Activated T-helper 1 cell treated with anti-CD3 and anti-CD28 coated beads, Interleukin-12 subunit alpha, Interleukin-12 subunit beta, Interleukin-2, Interleukin-4 antibody, amounts not matched to agents 30 ng/mL and 10 ng/mL and 1 ng/mL, durations not matched to agents 14 hours and 24 hours and 36 hours (primary cell): ENCODE results near the gene MAFF. TPM values are rescaled to one million over a fixed set of nuclear protein-coding genes. Genes with fewer than 3 reads are reported as not detected.

Experiments
- DNase-seq: peaks from one replicate; pipeline ENCODE4 v3.0.0; 2021; ENCODE audit warnings: low spot score
- H3K27ac Mint-ChIP-seq: one replicate; pipeline ENCODE4 v1.8.0; 2021; ENCODE audit warnings: mild to moderate bottlenecking, mixed read lengths
- H3K27me3 Mint-ChIP-seq: one replicate; pipeline ENCODE4 v1.8.0; 2022; ENCODE audit warnings: mild to moderate bottlenecking, moderate library complexity, mixed read lengths; ENCODE audit not compliant: insufficient read depth
- H3K36me3 Mint-ChIP-seq: one replicate; pipeline ENCODE4 v1.8.0; 2021; ENCODE audit warnings: low read depth, mixed read lengths
- H3K4me1 Mint-ChIP-seq: one replicate; pipeline ENCODE4 v1.8.0; 2021; ENCODE audit warnings: low read depth, mixed read lengths
- H3K4me3 Mint-ChIP-seq: one replicate; pipeline ENCODE4 v1.8.0; 2021; ENCODE audit warnings: mild to moderate bottlenecking, moderate library complexity, mixed read lengths
- H3K9me3 Mint-ChIP-seq: one replicate; pipeline ENCODE4 v1.8.0; 2021; ENCODE audit warnings: mixed read lengths
- intact Hi-C: fragments of 100-400 bp; cut with micrococcal nuclease; formaldehyde crosslinking; loops from one replicate; pipeline ENCODE4 v1.15.1; 2024
- total RNA-seq: library from RNA; stranded (reverse); gene quantifications from 2 replicates; pipeline ENCODE4 v1.2.3, GENCODE V29; 2022

Gene MAFF
- total RNA-seq, 1 donor from 2014 or later: 12.5 TPM

GRCh38 chr22:38239101-38239761 is 37.4 kb downstream of the MAFF start:
- DNase-seq: no peak
- peaks cover 15% of the 10 kb centered on the region for H3K36me3 Mint-ChIP-seq
- no peaks in the 10 kb centered on the region for H3K9me3 Mint-ChIP-seq
- intact Hi-C loops: no loop called here
- H3K4me3 Mint-ChIP-seq: no peak overlapping the region
- H3K27ac Mint-ChIP-seq: no peak overlapping the region
- no peaks in the 10 kb centered on the region for H3K4me1 Mint-ChIP-seq
- H3K27me3 Mint-ChIP-seq: no peaks in the 10 kb centered on the region

- intact Hi-C loops: no loop called here
- no peak for DNase-seq
- Mint-ChIP-seq H3K4me3 (no peak overlapping the region), H3K36me3 (peaks cover 12% of the 10 kb centered on the region), H3K9me3 (no peaks in the 10 kb centered on the region), H3K27me3 (no peaks in the 10 kb centered on the region), H3K4me1 (no peaks in the 10 kb centered on the region), H3K27ac (no peak overlapping the region)
These were observed 39.0 kb downstream of the MAFF start for GRCh38 chr22:38240734-38241252.

- H3K4me3 Mint-ChIP-seq: no peak overlapping the region
- intact Hi-C loops: no loop called here
- H3K4me1 Mint-ChIP-seq: no peaks in the 10 kb centered on the region
- no peak for DNase-seq
- no peaks in the 10 kb centered on the region for H3K9me3 Mint-ChIP-seq
- H3K27ac Mint-ChIP-seq: no peak overlapping the region
- peaks cover 9% of the 10 kb centered on the region for H3K36me3 Mint-ChIP-seq
- no peaks in the 10 kb centered on the region for H3K27me3 Mint-ChIP-seq
These were observed 41.4 kb downstream of the MAFF start for GRCh38 chr22:38243007-38243765.

- Mint-ChIP-seq H3K27me3 (no peaks in the 10 kb centered on the region), H3K27ac (no peak overlapping the region), H3K4me3 (no peak overlapping the region), H3K4me1 (no peaks in the 10 kb centered on the region), H3K9me3 (no peaks in the 10 kb centered on the region), H3K36me3 (peaks cover 9% of the 10 kb centered on the region)
- intact Hi-C loops: no loop called here
- no peak for DNase-seq
These were observed 42.3 kb downstream of the MAFF start for GRCh38 chr22:38244106-38244505.

GRCh38 chr22:38246046-38246658 is 44.4 kb downstream of the MAFF start:
- no peaks in the 10 kb centered on the region for H3K27me3 Mint-ChIP-seq
- peaks cover 4% of the 10 kb centered on the region for H3K36me3 Mint-ChIP-seq
- no peaks in the 10 kb centered on the region for H3K9me3 Mint-ChIP-seq
- intact Hi-C loops: no loop called here
- H3K27ac Mint-ChIP-seq: no peak overlapping the region
- no peaks in the 10 kb centered on the region for H3K4me1 Mint-ChIP-seq
- H3K4me3 Mint-ChIP-seq: no peak overlapping the region
- no peak for DNase-seq

GRCh38 chr22:38246692-38247091 is 44.9 kb downstream of the MAFF start:
- intact Hi-C loops: no loop called here
- H3K4me1 Mint-ChIP-seq: no peaks in the 10 kb centered on the region
- no peak overlapping the region for H3K27ac Mint-ChIP-seq
- H3K36me3 Mint-ChIP-seq: peaks cover 4% of the 10 kb centered on the region
- DNase-seq: no peak
- no peak overlapping the region for H3K4me3 Mint-ChIP-seq
- no peaks in the 10 kb centered on the region for H3K9me3 Mint-ChIP-seq
- no peaks in the 10 kb centered on the region for H3K27me3 Mint-ChIP-seq

GRCh38 chr22:38247713-38248112 is 45.9 kb downstream of the MAFF start:
- DNase-seq: no peak
- Mint-ChIP-seq H3K27me3 (no peaks in the 10 kb centered on the region), H3K27ac (no peak overlapping the region), H3K9me3 (no peaks in the 10 kb centered on the region), H3K4me1 (no peaks in the 10 kb centered on the region), H3K4me3 (no peak overlapping the region), H3K36me3 (peaks cover 4% of the 10 kb centered on the region)
- intact Hi-C loops: no loop called here

- Mint-ChIP-seq H3K4me3 (no peak overlapping the region), H3K27me3 (no peaks in the 10 kb centered on the region), H3K27ac (no peak overlapping the region), H3K36me3 (peaks cover 4% of the 10 kb centered on the region), H3K9me3 (no peaks in the 10 kb centered on the region), H3K4me1 (no peaks in the 10 kb centered on the region)
- intact Hi-C loops: no loop called here
- no peak for DNase-seq
These were observed 46.5 kb downstream of the MAFF start for GRCh38 chr22:38248280-38248679.

GRCh38 chr22:38249301-38249700 is 47.5 kb downstream of the MAFF start:
- Mint-ChIP-seq H3K27ac (no peak overlapping the region), H3K4me1 (no peaks in the 10 kb centered on the region), H3K27me3 (no peaks in the 10 kb centered on the region), H3K4me3 (no peak overlapping the region), H3K36me3 (no peaks in the 10 kb centered on the region), H3K9me3 (no peaks in the 10 kb centered on the region)
- intact Hi-C loops: no loop called here
- no peak for DNase-seq

- Mint-ChIP-seq H3K36me3 (no peaks in the 10 kb centered on the region), H3K27me3 (no peaks in the 10 kb centered on the region)
These were observed 48.2 kb downstream of the MAFF start for GRCh38 chr22:38249803-38250642.

GRCh38 chr22:38250643-38251340 is 49.0 kb downstream of the MAFF start:
- Mint-ChIP-seq H3K27ac (no peak overlapping the region), H3K36me3 (no peaks in the 10 kb centered on the region), H3K4me1 (no peaks in the 10 kb centered on the region), H3K9me3 (no peaks in the 10 kb centered on the region), H3K4me3 (no peak overlapping the region), H3K27me3 (no peaks in the 10 kb centered on the region)
- no peak for DNase-seq
- intact Hi-C loops: no loop called here

More at GRCh38 chr22:38249803-38250642, 48.2 kb downstream of the MAFF start:
- Mint-ChIP-seq H3K4me3 (no peak overlapping the region), H3K4me1 (no peaks in the 10 kb centered on the region), H3K9me3 (no peaks in the 10 kb centered on the region), H3K27ac (no peak overlapping the region)
- DNase-seq: no peak
- intact Hi-C loops: no loop called here

GRCh38 chr22:38251341-38251692 is 49.5 kb downstream of the MAFF start:
- no peak overlapping the region for H3K4me3 Mint-ChIP-seq
- no peak overlapping the region for H3K27ac Mint-ChIP-seq
- intact Hi-C loops: no loop called here
- H3K4me1 Mint-ChIP-seq: no peaks in the 10 kb centered on the region
- DNase-seq: no peak
- H3K27me3 Mint-ChIP-seq: no peaks in the 10 kb centered on the region
- H3K36me3 Mint-ChIP-seq: no peaks in the 10 kb centered on the region
- no peaks in the 10 kb centered on the region for H3K9me3 Mint-ChIP-seq
